Endometrium (tissue), 2 donors: Measurements from ENCODE around the gene GRAMD1B.

Experiments used
- FAIRE-seq: peaks from 2 replicates; lab custom pipeline; 2012; peaks lifted over from hg19 to GRCh38; lab: Jason Lieb, UNC
- donor health status: control.
- donor health status: control.

Gene GRAMD1B

GRCh38 chr11:123535401-123535800 is 105.3 kb downstream of the GRAMD1B start:
- no peak for FAIRE-seq

- FAIRE-seq: no peak
Observed at GRCh38 chr11:123536690-123537437, 106.8 kb downstream of the GRAMD1B start.

GRCh38 chr11:123537726-123538125 is 107.7 kb downstream of the GRAMD1B start:
- FAIRE-seq: no peak

GRCh38 chr11:123543797-123544196 is 113.7 kb downstream of the GRAMD1B start:
- no peak for FAIRE-seq

GRCh38 chr11:123544631-123545375 is 114.7 kb downstream of the GRAMD1B start:
- no peak for FAIRE-seq

- no peak for FAIRE-seq
Observed at GRCh38 chr11:123545726-123546270, 115.7 kb downstream of the GRAMD1B start.

- FAIRE-seq: no peak
Observed at GRCh38 chr11:123546515-123546914, 116.4 kb downstream of the GRAMD1B start.

- FAIRE-seq: no peak
Observed at GRCh38 chr11:123547180-123547579, 117.1 kb downstream of the GRAMD1B start.

- FAIRE-seq: no peak
Observed at GRCh38 chr11:123548774-123549173, 118.7 kb downstream of the GRAMD1B start.

GRCh38 chr11:123549926-123550917 is 120.2 kb downstream of the GRAMD1B start:
- no peak for FAIRE-seq

GRCh38 chr11:123551079-123551478 is 121.0 kb downstream of the GRAMD1B start:
- FAIRE-seq: no peak

GRCh38 chr11:123556633-123557032 is 126.6 kb downstream of the GRAMD1B start:
- FAIRE-seq: no peak

GRCh38 chr11:123558536-123559315 is 128.7 kb downstream of the GRAMD1B start:
- no peak for FAIRE-seq

GRCh38 chr11:123559523-123559955 is 129.5 kb downstream of the GRAMD1B start:
- no peak for FAIRE-seq

GRCh38 chr11:123560006-123560405 is 129.9 kb downstream of the GRAMD1B start:
- FAIRE-seq: no peak

- FAIRE-seq: no peak
Observed at GRCh38 chr11:123561431-123561800, 131.3 kb downstream of the GRAMD1B start.

GRCh38 chr11:123562158-123562557 is 132.1 kb downstream of the GRAMD1B start:
- no peak for FAIRE-seq

GRCh38 chr11:123562829-123563228 is 132.8 kb downstream of the GRAMD1B start:
- FAIRE-seq: no peak

- FAIRE-seq: no peak
Observed at GRCh38 chr11:123564221-123564620, 134.2 kb downstream of the GRAMD1B start.

- FAIRE-seq: no peak
Observed at GRCh38 chr11:123566852-123567251, 136.8 kb downstream of the GRAMD1B start.

GRCh38 chr11:123567466-123567865 is 137.4 kb downstream of the GRAMD1B start:
- no peak for FAIRE-seq
